GM23338 (cell line): ENCODE results near the gene NEK6. TPM values are rescaled to one million over a fixed set of nuclear protein-coding genes. Genes with fewer than 3 reads are reported as not detected.

Experiments used
- ATAC-seq: fragments of 200-7000 bp; cut with Tn5 transposase; 3 replicates; pipeline ENCODE4 v1.9.1; 2020
- DNase-seq: peaks from one replicate; pipeline ENCODE4 v3.0.0-alpha.2; 2015; ENCODE audit warnings: low spot score
- H2AFZ ChIP-seq: fragments of 200-600 bp; sonication (generic); 2 replicates; pipeline ENCODE4 v1.8.0; 2016; ENCODE audit warnings: antibody characterized with exemption, mild to moderate bottlenecking, moderate library complexity
- H3F3A ChIP-seq: fragments of 200-600 bp; sonication (generic); replicated peaks from 2 replicates; pipeline ENCODE4 v1.8.0; 2017; ENCODE audit warnings: antibody characterized with exemption, mixed run types, low read depth
- H3K27ac ChIP-seq: fragments of 200-600 bp; sonication (generic); 2 replicates; pipeline ENCODE4 v1.6.1; 2016; ENCODE audit warnings: low read depth
- H3K27me3 ChIP-seq: fragments of 200-600 bp; sonication (generic); 2 replicates; pipeline ENCODE4 v1.8.0; 2016; ENCODE audit warnings: mild to moderate bottlenecking, mixed run types, moderate library complexity; ENCODE audit not compliant: insufficient read depth
- H3K36me3 ChIP-seq: fragments of 200-600 bp; sonication (generic); 2 replicates; pipeline ENCODE4 v1.8.0; 2016; ENCODE audit warnings: mild to moderate bottlenecking; ENCODE audit not compliant: insufficient read depth
- H3K4me1 ChIP-seq: fragments of 200-600 bp; sonication (generic); 2 replicates; pipeline ENCODE4 v1.8.0; 2016; ENCODE audit warnings: mild to moderate bottlenecking, moderate library complexity; ENCODE audit not compliant: insufficient read depth
- H3K4me2 ChIP-seq: fragments of 200-600 bp; sonication (generic); 2 replicates; pipeline ENCODE4 v1.7.1; 2017; ENCODE audit warnings: mixed run types
- H3K4me3 ChIP-seq: fragments of 200-600 bp; sonication (generic); 2 replicates; pipeline ENCODE4 v1.6.1; 2016; ENCODE audit warnings: mixed run types
- H3K79me2 ChIP-seq: fragments of 200-600 bp; sonication (generic); replicated peaks from 2 replicates; pipeline ENCODE4 v1.8.0; 2017; ENCODE audit warnings: mild to moderate bottlenecking; ENCODE audit not compliant: insufficient read depth
- H3K9me2 ChIP-seq: fragments of 200-600 bp; sonication (generic); 2 replicates; pipeline ENCODE4 v1.8.0; 2017; ENCODE audit not compliant: insufficient read depth
- H4K20me1 ChIP-seq: fragments of 200-600 bp; sonication (generic); replicated peaks from 2 replicates; pipeline ENCODE4 v1.8.0; 2017; ENCODE audit warnings: mild to moderate bottlenecking; ENCODE audit not compliant: insufficient read depth
- H3K27ac Mint-ChIP-seq: 2 replicates; pipeline ENCODE4 v1.8.0; 2020; ENCODE audit warnings: inconsistent platforms, mild to moderate bottlenecking, moderate library complexity, mixed read lengths
- H3K27me3 Mint-ChIP-seq: 3 replicates; pipeline ENCODE4 v1.8.0; 2022; ENCODE audit warnings: low read depth, mild to moderate bottlenecking, moderate library complexity, mixed read lengths, inconsistent platforms; ENCODE audit not compliant: insufficient read depth, poor library complexity
- H3K36me3 Mint-ChIP-seq: 3 replicates; pipeline ENCODE4 v1.8.0; 2021; ENCODE audit warnings: low read depth, mild to moderate bottlenecking, inconsistent platforms, moderate library complexity, mixed read lengths
- H3K4me1 Mint-ChIP-seq: 3 replicates; pipeline ENCODE4 v1.8.0; 2020; ENCODE audit warnings: mild to moderate bottlenecking, inconsistent platforms, mixed read lengths
- H3K4me3 Mint-ChIP-seq: 3 replicates; pipeline ENCODE4 v1.8.0; 2021; ENCODE audit warnings: moderate library complexity, mild to moderate bottlenecking, inconsistent platforms, mixed read lengths
- H3K9me3 Mint-ChIP-seq: 3 replicates; pipeline ENCODE4 v1.8.0; 2020; ENCODE audit warnings: moderate library complexity, mild to moderate bottlenecking, inconsistent platforms, mixed read lengths
- CREB1 ChIP-seq: fragments of 250-450 bp; sonication (Bioruptor Pico); IDR thresholded peaks from 2 replicates; pipeline ENCODE4 v1.5.0; 2020; ENCODE audit warnings: low read depth, mild to moderate bottlenecking, moderate library complexity
- CTCF ChIP-seq, 2 experiments: fragments of 200-600 bp in 1 of 2; sonication (generic) in 1 of 2; conservative IDR thresholded peaks; 2 replicates each; pipeline versions ENCODE4 v1.5.1 to v1.6.1; 2016 to 2017; ENCODE audit warnings: antibody characterized with exemption in 2 of 2, low read depth in 2 of 2, mild to moderate bottlenecking in 2 of 2, moderate library complexity in 1 of 2
- ETS1 ChIP-seq: IDR thresholded peaks from 2 replicates; pipeline ENCODE4 v1.6.1; 2016; ENCODE audit warnings: antibody characterized with exemption
- EZH2 ChIP-seq: fragments of 200-600 bp; sonication (generic); IDR thresholded peaks from one replicate; pipeline ENCODE4 v1.8.0; 2017; ENCODE audit warnings: antibody characterized with exemption, mild to moderate bottlenecking, low read depth; ENCODE audit not compliant: unreplicated experiment
- EZH2phosphoT487 ChIP-seq: fragments of 200-600 bp; sonication (generic); IDR thresholded peaks from one replicate; pipeline ENCODE4 v1.8.1; 2018; ENCODE audit warnings: antibody characterized with exemption; ENCODE audit not compliant: unreplicated experiment
- JUNB ChIP-seq: IDR thresholded peaks from one replicate; pipeline ENCODE4 v1.6.1; 2016; ENCODE audit warnings: antibody characterized with exemption; ENCODE audit not compliant: unreplicated experiment
- NANOG ChIP-seq: IDR thresholded peaks from 2 replicates; pipeline ENCODE4 v1.6.1; 2016; ENCODE audit warnings: antibody characterized with exemption, borderline replicate concordance
- POLR2AphosphoS5 ChIP-seq: IDR thresholded peaks from 2 replicates; pipeline ENCODE4 v1.6.1; 2016; ENCODE audit warnings: antibody characterized with exemption, low read depth
- REST ChIP-seq: IDR thresholded peaks from one replicate; pipeline ENCODE4 v1.6.1; 2018; ENCODE audit warnings: antibody characterized with exemption; ENCODE audit not compliant: unreplicated experiment
- STAT1 ChIP-seq: IDR thresholded peaks from one replicate; pipeline ENCODE4 v1.6.1; 2016; ENCODE audit warnings: antibody characterized with exemption; ENCODE audit not compliant: unreplicated experiment
- ZNF114 ChIP-seq: fragments of 250-450 bp; sonication (Bioruptor Pico); IDR thresholded peaks from 2 replicates; pipeline ENCODE4 v1.5.0; 2020; ENCODE audit warnings: mild to moderate bottlenecking, moderate library complexity
- ZNF331 ChIP-seq: fragments of 250-450 bp; sonication (Bioruptor Pico); IDR thresholded peaks from 2 replicates; pipeline ENCODE4 v1.5.0; 2020; ENCODE audit warnings: low read depth, mild to moderate bottlenecking, moderate library complexity
- ZNF462 ChIP-seq: fragments of 250-450 bp; sonication (Bioruptor Pico); IDR thresholded peaks from 2 replicates; pipeline ENCODE4 v1.5.0; 2020; ENCODE audit warnings: mild to moderate bottlenecking, moderate library complexity
- polyA plus RNA-seq: library from polyadenylated mRNA; unstranded; fragments of >200 nt; fragmentation: Nextera tagmentation; extraction: Ambion mirVana; gene quantifications from 2 replicates; pipeline ENCODE4 v1.2.1, GENCODE V29; 2016
- total RNA-seq: library from RNA; depleted of rRNA; stranded (reverse); fragments of >200 nt; shearing (Covaris generic); gene quantifications from 2 replicates; pipeline ENCODE4 v1.2.3, GENCODE V29; 2014

NEK6 gene
- total and polyA plus RNA-seq, 2 experiments from 2014 or later, result 8.1 to 11.2 TPM

GRCh38 chr9:124248066-124248465, 9.7 kb upstream of the NEK6 start:
- H3K27ac ChIP-seq, result no peak overlapping the region
- no peaks in the 10 kb centered on the region for H3K9me2 ChIP-seq
- no peak overlapping the region for H3K4me2 ChIP-seq
- no peaks in the 10 kb centered on the region for H3F3A ChIP-seq
- H3K36me3 ChIP-seq, result no peaks in the 10 kb centered on the region
- H3K4me1 ChIP-seq, result peaks cover 4% of the 10 kb centered on the region
- H3K4me3 ChIP-seq, result no peak overlapping the region
- ATAC-seq (no peak), DNase-seq (no peak)
- Mint-ChIP-seq H3K36me3 (no peaks in the 10 kb centered on the region), H3K4me3 (no peak overlapping the region), H3K27me3 (peaks cover 6% of the 10 kb centered on the region), H3K27ac (no peak overlapping the region), H3K9me3 (no peaks in the 10 kb centered on the region), H3K4me1 (peaks cover 21% of the 10 kb centered on the region)
- H2AFZ ChIP-seq, result no peak overlapping the region
- H3K79me2 ChIP-seq, result no peaks in the 10 kb centered on the region
- H3K27me3 ChIP-seq, result no peaks in the 10 kb centered on the region
- no peaks in the 10 kb centered on the region for H4K20me1 ChIP-seq
- TF ChIP-seq ZNF331 (CRISPR knock-in tag) (no peak), POLR2AphosphoS5 (no peak), ZNF114 (CRISPR knock-in tag) (no peak), CTCF (conservative IDR thresholded peaks at IDR 0.05; ENCODE audit: low read depth in 2 of 2) (no peak), REST (no peak), EZH2 (no peak), ETS1 (no peak), STAT1 (no peak), JUNB (no peak), CREB1 (CRISPR knock-in tag) (no peak), EZH2phosphoT487 (no peak), ZNF462 (CRISPR knock-in tag) (no peak), NANOG (no peak)
